Astrocyte (in vitro differentiated cells and primary cell): ENCODE measurements around the gene ATF6.

Experiments
- EZH2 ChIP-seq: IDR thresholded peaks from 2 replicates; pipeline ENCODE4 v1.6.1; 2012; ENCODE audit warnings: mild to moderate bottlenecking, low read length, inconsistent platforms; ENCODE audit not compliant: insufficient read depth
- TF ChIP-seq, protein P1 (sequence below): IDR thresholded peaks from 2 replicates; pipeline ENCODE4 v1.5.1; 2011; ENCODE audit warnings: low read depth, mild to moderate bottlenecking, inconsistent platforms, low read length, moderate library complexity; ENCODE audit not compliant: insufficient read depth

DNA sequence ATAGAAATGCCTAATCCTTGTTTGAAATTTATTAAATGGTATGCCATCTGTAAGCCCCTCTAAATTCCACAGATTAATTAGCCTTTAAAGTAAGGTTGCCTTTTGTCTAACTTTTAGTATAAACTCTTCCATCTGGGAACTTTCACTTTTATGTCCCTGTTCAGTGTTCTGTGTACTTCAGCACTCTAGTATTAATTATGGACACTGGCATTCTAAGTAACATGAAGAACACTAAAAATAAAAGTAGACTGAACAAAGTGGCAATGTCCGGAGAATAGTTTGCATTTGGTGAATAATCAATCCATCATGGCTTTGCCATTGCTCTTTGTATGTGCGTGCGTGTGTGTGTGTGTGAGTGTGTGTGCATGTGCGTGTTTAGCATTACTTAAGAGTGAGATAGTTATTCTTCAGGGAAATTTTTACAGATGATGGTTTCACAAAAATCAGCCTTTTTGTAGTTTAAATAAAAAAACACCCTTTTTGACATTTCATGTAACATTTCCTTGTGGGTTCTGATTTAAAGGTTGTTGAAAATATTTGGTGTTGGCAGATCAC, 51.1 kb downstream of the ATF6 start:
- TF ChIP-seq, protein P1, sequence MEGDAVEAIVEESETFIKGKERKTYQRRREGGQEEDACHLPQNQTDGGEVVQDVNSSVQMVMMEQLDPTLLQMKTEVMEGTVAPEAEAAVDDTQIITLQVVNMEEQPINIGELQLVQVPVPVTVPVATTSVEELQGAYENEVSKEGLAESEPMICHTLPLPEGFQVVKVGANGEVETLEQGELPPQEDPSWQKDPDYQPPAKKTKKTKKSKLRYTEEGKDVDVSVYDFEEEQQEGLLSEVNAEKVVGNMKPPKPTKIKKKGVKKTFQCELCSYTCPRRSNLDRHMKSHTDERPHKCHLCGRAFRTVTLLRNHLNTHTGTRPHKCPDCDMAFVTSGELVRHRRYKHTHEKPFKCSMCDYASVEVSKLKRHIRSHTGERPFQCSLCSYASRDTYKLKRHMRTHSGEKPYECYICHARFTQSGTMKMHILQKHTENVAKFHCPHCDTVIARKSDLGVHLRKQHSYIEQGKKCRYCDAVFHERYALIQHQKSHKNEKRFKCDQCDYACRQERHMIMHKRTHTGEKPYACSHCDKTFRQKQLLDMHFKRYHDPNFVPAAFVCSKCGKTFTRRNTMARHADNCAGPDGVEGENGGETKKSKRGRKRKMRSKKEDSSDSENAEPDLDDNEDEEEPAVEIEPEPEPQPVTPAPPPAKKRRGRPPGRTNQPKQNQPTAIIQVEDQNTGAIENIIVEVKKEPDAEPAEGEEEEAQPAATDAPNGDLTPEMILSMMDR: no peak
- TF ChIP-seq EZH2: no peak
